ENCODE data around the gene NEFH.

The NEFH gene

DNA sequence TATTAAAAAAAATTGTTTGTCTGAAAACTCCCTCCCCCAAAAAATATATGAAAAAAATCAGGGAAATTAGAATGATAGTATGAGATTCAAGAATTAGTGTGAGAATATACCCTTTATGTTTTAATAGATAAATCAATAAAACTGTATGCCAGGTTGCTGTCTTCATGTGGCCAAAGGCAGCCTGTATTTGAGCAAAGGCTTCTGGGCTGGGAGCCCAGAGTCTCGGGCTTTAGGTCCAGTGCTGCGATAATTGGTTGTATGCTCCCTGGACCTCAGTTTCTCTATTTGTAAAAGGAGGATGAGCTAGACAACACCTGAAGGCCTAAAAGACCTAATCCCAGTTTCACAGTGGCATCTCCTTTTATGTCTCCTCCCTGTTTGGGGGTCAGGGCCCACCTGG lies 43.7 kb downstream of the NEFH start:
- Histone ChIP-seq H3K4me1 (ENCODE audit: control insufficient read depth, insufficient read depth, low read length, poor library complexity, severe bottlenecking) (peaks cover 13% of the 10 kb centered on the region), H3K4me3 (ENCODE audit: extremely low read depth, insufficient read depth, low read length, poor library complexity, severe bottlenecking) (no peak overlapping the region), H3K9me3 (ENCODE audit: control insufficient read depth, low read length) (no peaks in the 10 kb centered on the region), H3K27ac (ENCODE audit: low read depth, low read length, severe bottlenecking) (no peak overlapping the region), H3K36me3 (ENCODE audit: control insufficient read depth, insufficient read depth, low read length) (peaks cover 93% of the 10 kb centered on the region)
- WGBS, 2 experiments (ENCODE audit: insufficient coverage in 2 of 2): 90 to 96% methylated on average over 2 of the region's 2 CpGs

GRCh38 chr22:29524442-29525191 lies 44.6 kb downstream of the NEFH start:
- Histone ChIP-seq H3K9me3 (ENCODE audit: control insufficient read depth, low read length) (no peaks in the 10 kb centered on the region), H3K4me1 (ENCODE audit: control insufficient read depth, insufficient read depth, low read length, poor library complexity, severe bottlenecking) (peaks cover 13% of the 10 kb centered on the region), H3K36me3 (ENCODE audit: control insufficient read depth, insufficient read depth, low read length) (peaks cover 93% of the 10 kb centered on the region), H3K4me3 (ENCODE audit: extremely low read depth, insufficient read depth, low read length, poor library complexity, severe bottlenecking) (no peak overlapping the region), H3K27ac (ENCODE audit: low read depth, low read length, severe bottlenecking) (no peak overlapping the region)
- WGBS, 2 experiments (ENCODE audit: insufficient coverage in 2 of 2): 86 to 88% methylated on average over 5 of the region's 5 CpGs

- Histone ChIP-seq H3K4me1 (ENCODE audit: control insufficient read depth, insufficient read depth, low read length, poor library complexity, severe bottlenecking) (no peaks in the 10 kb centered on the region), H3K36me3 (ENCODE audit: control insufficient read depth, insufficient read depth, low read length) (peaks cover 92% of the 10 kb centered on the region)
- WGBS, 2 experiments (ENCODE audit: insufficient coverage in 2 of 2): 93 to 98% methylated on average over 5 to 6 of the region's 7 CpGs
Observed at GRCh38 chr22:29528144-29528543, 48.1 kb downstream of the NEFH start.

DNA sequence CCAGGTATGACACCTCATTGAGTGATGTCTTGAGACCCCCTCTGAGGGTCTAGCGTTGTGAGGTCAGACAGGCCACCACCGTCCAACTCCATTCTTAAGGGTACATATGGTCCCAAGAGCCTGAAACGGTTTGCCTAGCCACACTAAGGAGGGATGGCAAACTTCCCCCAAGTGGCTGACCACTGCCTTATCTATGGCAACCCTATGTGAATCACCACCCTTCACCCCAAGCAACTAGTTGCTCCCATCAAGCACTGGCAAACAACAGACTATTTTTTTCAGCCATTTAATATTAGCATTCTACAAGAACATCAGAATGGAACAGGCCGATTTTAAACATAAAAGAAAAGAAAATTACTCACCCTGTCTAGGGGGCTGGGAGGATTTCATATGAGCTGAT lies 50.7 kb downstream of the NEFH start:
- Histone ChIP-seq H3K4me1 (ENCODE audit: control insufficient read depth, insufficient read depth, low read length, poor library complexity, severe bottlenecking) (no peaks in the 10 kb centered on the region), H3K27ac (ENCODE audit: low read depth, low read length, severe bottlenecking) (no peak overlapping the region), H3K9me3 (ENCODE audit: control insufficient read depth, low read length) (no peaks in the 10 kb centered on the region), H3K36me3 (ENCODE audit: control insufficient read depth, insufficient read depth, low read length) (peaks cover 91% of the 10 kb centered on the region), H3K4me3 (ENCODE audit: extremely low read depth, insufficient read depth, low read length, poor library complexity, severe bottlenecking) (no peak overlapping the region)
- WGBS, 2 experiments (ENCODE audit: insufficient coverage in 2 of 2): 87 to 96% methylated on average over 3 of the region's 4 CpGs

More at GRCh38 chr22:29528144-29528543, 48.1 kb downstream of the NEFH start:
- Histone ChIP-seq H3K4me3 (ENCODE audit: extremely low read depth, insufficient read depth, low read length, poor library complexity, severe bottlenecking) (no peak overlapping the region), H3K9me3 (ENCODE audit: control insufficient read depth, low read length) (no peaks in the 10 kb centered on the region), H3K27ac (ENCODE audit: low read depth, low read length, severe bottlenecking) (no peak overlapping the region)

DNA sequence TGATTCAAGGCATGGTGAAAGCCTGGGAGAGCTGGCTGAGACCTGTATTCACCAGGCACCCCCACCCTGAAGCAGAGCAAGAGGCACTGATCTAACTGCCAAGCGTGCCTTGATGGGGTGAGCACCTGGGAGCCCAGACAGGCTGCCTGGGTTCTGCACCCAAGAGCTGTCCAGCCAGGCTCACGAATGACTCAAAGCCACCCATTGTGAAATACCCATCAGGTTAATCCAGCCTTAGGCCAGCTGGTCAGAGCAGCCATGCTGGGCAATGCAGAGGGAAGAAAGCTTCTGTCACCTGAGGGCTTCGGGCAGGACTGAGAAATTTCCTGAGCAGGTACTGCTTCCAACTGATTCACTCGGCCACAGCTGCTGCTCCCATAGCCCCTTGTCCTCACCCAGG lies 51.4 kb downstream of the NEFH start:
- H3K4me3 ChIP-seq (ENCODE audit: extremely low read depth, insufficient read depth, low read length, poor library complexity, severe bottlenecking): no peak overlapping the region
- H3K4me1 ChIP-seq (ENCODE audit: control insufficient read depth, insufficient read depth, low read length, poor library complexity, severe bottlenecking): no peaks in the 10 kb centered on the region
- H3K36me3 ChIP-seq (ENCODE audit: control insufficient read depth, insufficient read depth, low read length): peaks cover 91% of the 10 kb centered on the region
- no peak overlapping the region for H3K27ac ChIP-seq (ENCODE audit: low read depth, low read length, severe bottlenecking)
- WGBS, 2 experiments (ENCODE audit: insufficient coverage in 2 of 2): 89 to 96% methylated on average over 3 to 4 of the region's 4 CpGs
- H3K9me3 ChIP-seq (ENCODE audit: control insufficient read depth, low read length): no peaks in the 10 kb centered on the region

DNA sequence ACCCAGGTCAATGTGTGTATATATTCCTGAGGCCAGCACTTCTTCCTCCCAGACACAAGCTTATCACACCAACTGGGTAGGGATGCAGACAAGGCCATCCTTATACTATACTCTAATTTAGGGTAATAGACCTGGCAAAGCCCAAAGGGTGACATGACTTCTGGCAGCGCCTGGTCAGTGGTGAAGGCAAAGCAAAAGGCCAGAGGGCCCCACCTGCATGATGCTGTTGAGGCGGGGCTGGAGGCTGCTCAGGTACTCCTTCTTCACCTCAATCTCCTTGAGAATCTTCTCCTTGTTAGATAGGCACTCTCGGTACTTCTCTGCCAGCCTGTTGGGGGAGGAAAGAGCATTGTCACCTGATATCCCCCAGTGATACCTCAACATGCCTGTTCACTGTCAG lies 56.4 kb downstream of the NEFH start:
- Histone ChIP-seq H3K36me3 (ENCODE audit: control insufficient read depth, insufficient read depth, low read length) (peaks cover 95% of the 10 kb centered on the region), H3K27ac (ENCODE audit: low read depth, low read length, severe bottlenecking) (no peak overlapping the region), H3K4me1 (ENCODE audit: control insufficient read depth, insufficient read depth, low read length, poor library complexity, severe bottlenecking) (no peaks in the 10 kb centered on the region), H3K4me3 (ENCODE audit: extremely low read depth, insufficient read depth, low read length, poor library complexity, severe bottlenecking) (no peak overlapping the region), H3K9me3 (ENCODE audit: control insufficient read depth, low read length) (no peaks in the 10 kb centered on the region)
- 92 to 100% methylated on average over 1 to 2 of the region's 3 CpGs for WGBS, 2 experiments (ENCODE audit: insufficient coverage in 2 of 2)

- H3K4me3 ChIP-seq (ENCODE audit: extremely low read depth, insufficient read depth, low read length, poor library complexity, severe bottlenecking): no peak overlapping the region
- H3K9me3 ChIP-seq (ENCODE audit: control insufficient read depth, low read length): no peaks in the 10 kb centered on the region
- H3K36me3 ChIP-seq (ENCODE audit: control insufficient read depth, insufficient read depth, low read length): peaks cover 88% of the 10 kb centered on the region
- 80 to 92% methylated on average over 1 to 3 of the region's 3 CpGs for WGBS, 2 experiments (ENCODE audit: insufficient coverage in 2 of 2)
- no peaks in the 10 kb centered on the region for H3K4me1 ChIP-seq (ENCODE audit: control insufficient read depth, insufficient read depth, low read length, poor library complexity, severe bottlenecking)
- no peak overlapping the region for H3K27ac ChIP-seq (ENCODE audit: low read depth, low read length, severe bottlenecking)
Observed at GRCh38 chr22:29539105-29539504, 59.1 kb downstream of the NEFH start.
